ENCODE measurements around the gene ZPLD1. TPM values are rescaled to one million over a fixed set of nuclear protein-coding genes. Genes with fewer than 3 reads are reported as not detected.

The ZPLD1 gene
- not detected in 2 replicates for total RNA-seq

DNA sequence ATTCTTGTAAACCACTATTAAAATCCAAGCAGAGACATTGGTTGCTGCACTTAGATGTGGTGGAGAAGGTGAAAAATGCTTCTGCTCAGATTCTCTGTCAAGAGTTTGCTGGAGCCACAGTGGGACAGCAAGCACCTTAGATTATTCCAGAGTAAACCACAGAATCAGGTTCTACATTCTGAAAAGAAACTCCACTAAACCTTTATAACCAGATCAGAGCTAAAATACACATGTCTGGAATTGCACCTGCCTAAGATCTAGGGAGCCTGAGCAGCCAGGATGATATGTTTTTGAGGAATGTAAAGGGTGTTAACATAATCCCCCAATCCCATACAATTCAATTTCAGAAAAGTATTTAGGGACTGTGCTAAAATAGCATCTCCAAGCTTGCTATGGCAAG is at the start of gene ZPLD1:
Gene ZPLD1 (plus strand): TSS at position 301 of the 400 bp plus-strand sequence. CDS start 3,473 bp downstream, outside the sequence.

